Kidney (tissue), 14 donors: ENCODE results near the gene CACNA1H. TPM values are rescaled to one million over a fixed set of nuclear protein-coding genes. Genes with fewer than 3 reads are reported as not detected.

ENCODE experiments used
- DNase-seq, 5 donors: peaks; one replicate each; pipeline ENCODE4 v3.0.0-alpha.2; 2013 to 2020
- FAIRE-seq: peaks from 2 replicates; lab custom pipeline; 2012; peaks lifted over from hg19 to GRCh38; lab: Jason Lieb, UNC
- H3K27ac ChIP-seq, 2 donors: one replicate each; pipeline ENCODE4 v1.7.0; 2013; ENCODE audit warnings: low read depth in 2 of 2, low read length in 2 of 2, inconsistent platforms in 1 of 2
- H3K27me3 ChIP-seq: one replicate; pipeline ENCODE4 v1.7.1; 2013; ENCODE audit warnings: low read length, inconsistent platforms; ENCODE audit not compliant: control insufficient read depth, insufficient read depth
- H3K36me3 ChIP-seq, 3 donors: one replicate each; pipeline versions ENCODE4 v1.7.0 to v1.7.1; 2013; ENCODE audit warnings: low read length in 3 of 3, control low read depth in 1 of 3, inconsistent platforms in 1 of 3; ENCODE audit not compliant: insufficient read depth in 3 of 3, control insufficient read depth in 2 of 3
- H3K4me1 ChIP-seq, 3 donors: one replicate each; pipeline versions ENCODE4 v1.7.0 to v1.7.1; 2013; ENCODE audit warnings: low read length in 3 of 3, inconsistent platforms in 1 of 3, low read depth in 1 of 3; ENCODE audit not compliant: control insufficient read depth in 2 of 3, insufficient read depth in 2 of 3
- H3K4me3 ChIP-seq, 3 donors: one replicate each; pipeline versions ENCODE4 v1.7.0 to v1.8.1; 2013; ENCODE audit warnings: low read length in 3 of 3, control low read depth in 1 of 3, inconsistent platforms in 1 of 3
- H3K9ac ChIP-seq, 3 donors: one replicate each; pipeline versions ENCODE4 v1.7.0 to v1.7.1; 2013; ENCODE audit warnings: low read length in 3 of 3, control low read depth in 1 of 3, inconsistent platforms in 1 of 3
- H3K9me3 ChIP-seq, 3 donors: one replicate each; pipeline versions ENCODE4 v1.7.0 to v1.7.1; 2013; ENCODE audit warnings: low read length in 3 of 3, control low read depth in 1 of 3, inconsistent platforms in 1 of 3; ENCODE audit not compliant: control insufficient read depth in 2 of 3, insufficient read depth in 1 of 3
- intact Hi-C: fragments of 100-400 bp; cut with DNase I; formaldehyde crosslinking; loops from one replicate; pipeline ENCODE4 v1.11.1; 2022
- polyA plus RNA-seq: library from polyadenylated mRNA; stranded (reverse); fragments of 350-450 nt; fragmentation: Illumina TruSeq; extraction: RNeasy Lipid Tissue Mini Kit (QIAGEN cat#74804); gene quantifications from one replicate; pipeline ENCODE4 v1.2.3, GENCODE V29; 2014; ENCODE audit warnings: low read depth, low replicate concordance; ENCODE audit not compliant: insufficient read depth
- total RNA-seq: library from RNA; stranded (reverse); fragmentation: NEBNext Ultra II Directional; extraction: Animal tissue kit (Norgen Biotek cat#: 25700); gene quantifications from one replicate; pipeline ENCODE4 v1.2.1, GENCODE V29; 2021
- TF ChIP-seq, protein P1 (sequence below): IDR thresholded peaks from 3 replicates; pipeline ENCODE4 v1.5.1; 2012; ENCODE audit warnings: mild to moderate bottlenecking, moderate library complexity, borderline replicate concordance; ENCODE audit not compliant: insufficient read depth; ENCODE audit errors: extremely low read depth
- donor health status: control.
- donor health status: control.
- donor health status: control.
- donor health status: control.
- donor health status: control.
- donor health status: DM: yes; HTN: yes; CAD: no.
- donor health status: Normal renal cell carcinoma (clear cell type).

Gene CACNA1H
- total and polyA plus RNA-seq, 2 donors from 2014 or later: 6.4 to 20.6 TPM

DNA sequence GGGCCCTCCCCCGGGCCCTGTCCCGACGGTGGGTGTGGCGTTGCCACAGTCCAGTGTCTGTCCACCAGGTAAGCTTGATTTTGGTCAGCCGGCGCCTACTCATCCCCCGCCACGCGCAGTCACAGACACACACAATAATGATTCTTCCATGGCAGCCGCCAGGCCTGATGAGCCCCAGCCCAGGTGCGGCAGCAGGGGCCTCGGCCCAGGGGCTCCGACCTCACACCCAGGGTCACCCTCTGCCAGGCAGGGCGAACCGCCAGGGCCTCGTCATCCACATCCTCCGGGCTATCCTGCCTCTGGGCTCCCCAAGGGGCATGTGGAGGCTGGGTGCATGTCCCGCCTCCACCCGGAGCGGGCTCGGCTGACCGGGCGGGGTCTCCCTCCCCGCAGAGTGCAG lies 64.6 kb downstream of the CACNA1H start:
- Histone ChIP-seq H3K9me3 (no peaks in the 10 kb centered on the region), H3K36me3 (peaks cover 0 to 3% (median 0%) of the 10 kb centered on the region in 3 donors), H3K27ac (no peak overlapping the region), H3K4me1 (no peaks in the 10 kb centered on the region), H3K9ac (no peak overlapping the region), H3K4me3 (no peak overlapping the region), H3K27me3 (no peaks in the 10 kb centered on the region)
- FAIRE-seq: no peak
- intact Hi-C loops: no loop called here
- TF ChIP-seq, protein P1, sequence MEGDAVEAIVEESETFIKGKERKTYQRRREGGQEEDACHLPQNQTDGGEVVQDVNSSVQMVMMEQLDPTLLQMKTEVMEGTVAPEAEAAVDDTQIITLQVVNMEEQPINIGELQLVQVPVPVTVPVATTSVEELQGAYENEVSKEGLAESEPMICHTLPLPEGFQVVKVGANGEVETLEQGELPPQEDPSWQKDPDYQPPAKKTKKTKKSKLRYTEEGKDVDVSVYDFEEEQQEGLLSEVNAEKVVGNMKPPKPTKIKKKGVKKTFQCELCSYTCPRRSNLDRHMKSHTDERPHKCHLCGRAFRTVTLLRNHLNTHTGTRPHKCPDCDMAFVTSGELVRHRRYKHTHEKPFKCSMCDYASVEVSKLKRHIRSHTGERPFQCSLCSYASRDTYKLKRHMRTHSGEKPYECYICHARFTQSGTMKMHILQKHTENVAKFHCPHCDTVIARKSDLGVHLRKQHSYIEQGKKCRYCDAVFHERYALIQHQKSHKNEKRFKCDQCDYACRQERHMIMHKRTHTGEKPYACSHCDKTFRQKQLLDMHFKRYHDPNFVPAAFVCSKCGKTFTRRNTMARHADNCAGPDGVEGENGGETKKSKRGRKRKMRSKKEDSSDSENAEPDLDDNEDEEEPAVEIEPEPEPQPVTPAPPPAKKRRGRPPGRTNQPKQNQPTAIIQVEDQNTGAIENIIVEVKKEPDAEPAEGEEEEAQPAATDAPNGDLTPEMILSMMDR: no peak
- no peak for DNase-seq

DNA sequence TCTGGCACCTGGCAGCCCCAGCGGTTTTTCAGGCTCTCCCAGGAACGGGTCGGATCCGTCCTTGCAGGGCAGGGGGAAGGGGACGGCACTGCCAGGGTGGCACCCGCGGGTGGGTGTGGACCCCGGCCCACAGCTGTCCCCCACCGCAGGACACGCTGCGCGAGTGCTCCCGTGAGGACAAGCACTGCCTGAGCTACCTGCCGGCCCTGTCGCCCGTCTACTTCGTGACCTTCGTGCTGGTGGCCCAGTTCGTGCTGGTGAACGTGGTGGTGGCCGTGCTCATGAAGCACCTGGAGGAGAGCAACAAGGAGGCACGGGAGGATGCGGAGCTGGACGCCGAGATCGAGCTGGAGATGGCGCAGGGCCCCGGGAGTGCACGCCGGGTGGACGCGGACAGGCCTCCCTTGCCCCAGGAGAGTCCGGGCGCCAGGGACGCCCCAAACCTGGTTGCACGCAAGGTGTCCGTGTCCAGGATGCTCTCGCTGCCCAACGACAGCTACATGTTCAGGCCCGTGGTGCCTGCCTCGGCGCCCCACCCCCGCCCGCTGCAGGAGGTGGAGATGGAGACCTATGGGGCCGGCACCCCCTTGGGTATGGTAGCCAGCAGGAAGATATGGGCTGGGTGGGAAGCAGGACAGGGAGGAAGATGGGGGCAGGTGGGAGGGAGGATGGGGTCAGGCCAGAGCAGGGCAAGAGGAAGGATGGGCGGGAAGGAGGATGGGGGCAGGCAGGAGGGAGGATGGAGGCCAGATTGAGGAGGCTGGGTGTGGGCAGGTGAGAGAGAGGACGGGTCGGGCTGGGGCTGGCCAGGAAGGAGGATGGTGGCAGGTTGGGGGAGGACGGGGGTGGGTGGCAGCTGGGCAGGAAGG lies 65.4 kb downstream of the CACNA1H start:
- TF ChIP-seq, protein P1: no peak
- intact Hi-C loops: no loop called here
- no peak overlapping the region for H3K4me3 ChIP-seq
- H3K27me3 ChIP-seq: no peaks in the 10 kb centered on the region
- no peak overlapping the region for H3K27ac ChIP-seq
- no peaks in the 10 kb centered on the region for H3K9me3 ChIP-seq
- no peak overlapping the region for H3K9ac ChIP-seq
- peaks cover 0 to 3% (median 0%) of the 10 kb centered on the region in 3 donors for H3K36me3 ChIP-seq
- no peak for FAIRE-seq
- no peak for DNase-seq
- H3K4me1 ChIP-seq: no peaks in the 10 kb centered on the region

DNA sequence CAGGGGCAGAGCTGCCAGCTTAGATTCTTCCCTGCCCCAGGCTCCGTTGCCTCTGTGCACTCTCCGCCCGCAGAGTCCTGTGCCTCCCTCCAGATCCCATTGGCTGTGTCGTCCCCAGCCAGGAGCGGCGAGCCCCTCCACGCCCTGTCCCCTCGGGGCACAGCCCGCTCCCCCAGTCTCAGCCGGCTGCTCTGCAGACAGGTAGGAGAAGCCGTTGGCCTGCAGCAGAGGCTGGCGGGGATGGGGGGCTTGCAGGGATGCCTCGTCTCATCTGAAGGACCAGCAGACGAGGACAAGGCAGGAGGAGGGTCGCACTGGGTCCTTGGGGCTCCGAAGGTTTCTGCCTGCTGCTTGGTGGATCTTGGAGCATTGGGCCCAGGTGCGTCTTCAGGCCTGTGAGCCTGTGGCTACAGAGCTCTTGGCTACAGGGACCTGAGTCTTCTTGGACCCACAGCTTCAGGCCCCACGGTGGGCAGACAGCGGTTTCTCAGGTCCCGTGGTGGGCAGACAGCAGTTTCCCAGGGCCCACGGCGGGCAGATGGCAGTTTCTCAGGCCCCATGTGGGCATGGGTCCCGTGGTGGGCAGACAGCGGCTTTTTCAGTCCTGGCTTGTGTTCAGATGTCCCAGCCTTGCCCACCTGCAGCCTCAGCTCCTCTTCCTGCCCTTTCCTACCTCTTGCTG lies 66.2 kb downstream of the CACNA1H start:
- no peaks in the 10 kb centered on the region for H3K4me1 ChIP-seq
- H3K27me3 ChIP-seq: no peaks in the 10 kb centered on the region
- no peak overlapping the region for H3K27ac ChIP-seq
- H3K9me3 ChIP-seq: no peaks in the 10 kb centered on the region
- no peak for DNase-seq
- FAIRE-seq: no peak
- H3K36me3 ChIP-seq: peaks cover 0 to 3% (median 0%) of the 10 kb centered on the region in 3 donors
- TF ChIP-seq, protein P1: no peak
- H3K4me3 ChIP-seq: no peak overlapping the region
- intact Hi-C loops: no loop called here
- H3K9ac ChIP-seq: no peak overlapping the region
